Hepatocyte (in vitro differentiated cells): ENCODE data around the gene FAM241B.

ENCODE experiments used
- EZH2phosphoT487 ChIP-seq: fragments of 200-600 bp; sonication (generic); IDR thresholded peaks from one replicate; pipeline ENCODE4 v1.6.1; 2018; ENCODE audit warnings: antibody characterized with exemption, mild to moderate bottlenecking, low read depth, moderate library complexity; ENCODE audit not compliant: unreplicated experiment, severe bottlenecking
- TF ChIP-seq, protein P1 (sequence below): fragments of 200-600 bp; sonication (generic); IDR thresholded peaks from 2 replicates; pipeline ENCODE4 v1.5.1; 2016; ENCODE audit warnings: antibody characterized with exemption, mild to moderate bottlenecking; ENCODE audit not compliant: poor library complexity

DNA sequence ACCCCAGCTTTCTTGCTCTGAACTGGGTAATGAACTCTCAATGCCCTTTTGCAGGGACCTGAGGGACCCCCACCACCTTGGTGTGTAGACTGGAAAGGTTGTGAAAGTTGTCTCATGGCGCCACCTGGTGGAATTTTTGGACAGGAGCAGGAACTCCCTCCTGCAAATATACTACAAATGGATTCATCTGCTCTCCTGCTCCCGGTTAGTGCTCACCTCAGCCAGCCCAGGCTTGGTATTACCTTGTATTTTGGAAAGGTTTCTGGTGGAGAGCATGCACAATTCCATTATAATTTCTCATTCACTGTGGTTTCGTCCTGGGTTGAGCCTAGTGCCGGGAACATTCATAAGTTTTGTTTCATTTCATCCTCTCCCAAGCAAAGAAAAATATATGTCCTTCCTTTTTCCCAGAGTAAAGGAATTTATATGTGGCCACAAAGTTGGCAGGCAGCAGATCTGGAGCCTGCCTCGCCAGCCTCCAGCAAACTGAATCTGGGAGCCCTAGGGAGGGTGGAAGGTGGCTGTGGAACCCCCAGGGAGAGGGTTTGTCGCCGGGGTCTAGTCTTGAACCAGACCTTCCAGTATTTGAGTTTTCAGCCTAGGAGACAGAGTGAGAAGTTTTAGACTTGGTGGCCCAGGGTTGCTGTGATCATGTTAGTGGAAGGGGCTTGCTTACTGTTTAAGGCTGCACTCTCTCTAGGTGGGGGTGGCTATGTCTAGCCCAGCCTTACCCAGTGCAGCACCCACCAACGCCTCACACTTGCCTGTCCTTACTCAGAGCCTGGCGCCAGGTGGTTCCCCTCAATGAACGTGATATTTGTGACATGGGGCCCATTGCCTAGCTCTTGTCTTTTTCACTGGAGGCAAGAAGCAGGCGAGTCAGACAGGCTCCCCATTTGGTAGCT, 9.5 kb downstream of the FAM241B start:
- TF ChIP-seq, protein P1, sequence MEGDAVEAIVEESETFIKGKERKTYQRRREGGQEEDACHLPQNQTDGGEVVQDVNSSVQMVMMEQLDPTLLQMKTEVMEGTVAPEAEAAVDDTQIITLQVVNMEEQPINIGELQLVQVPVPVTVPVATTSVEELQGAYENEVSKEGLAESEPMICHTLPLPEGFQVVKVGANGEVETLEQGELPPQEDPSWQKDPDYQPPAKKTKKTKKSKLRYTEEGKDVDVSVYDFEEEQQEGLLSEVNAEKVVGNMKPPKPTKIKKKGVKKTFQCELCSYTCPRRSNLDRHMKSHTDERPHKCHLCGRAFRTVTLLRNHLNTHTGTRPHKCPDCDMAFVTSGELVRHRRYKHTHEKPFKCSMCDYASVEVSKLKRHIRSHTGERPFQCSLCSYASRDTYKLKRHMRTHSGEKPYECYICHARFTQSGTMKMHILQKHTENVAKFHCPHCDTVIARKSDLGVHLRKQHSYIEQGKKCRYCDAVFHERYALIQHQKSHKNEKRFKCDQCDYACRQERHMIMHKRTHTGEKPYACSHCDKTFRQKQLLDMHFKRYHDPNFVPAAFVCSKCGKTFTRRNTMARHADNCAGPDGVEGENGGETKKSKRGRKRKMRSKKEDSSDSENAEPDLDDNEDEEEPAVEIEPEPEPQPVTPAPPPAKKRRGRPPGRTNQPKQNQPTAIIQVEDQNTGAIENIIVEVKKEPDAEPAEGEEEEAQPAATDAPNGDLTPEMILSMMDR: peak; percentile 91
- TF ChIP-seq EZH2phosphoT487: no peak
